GM23338 (cell line): ENCODE results near the gene BAG5.

Source experiments
- CTCF ChIP-seq, 2 experiments: fragments of 200-600 bp in 1 of 2; sonication (generic) in 1 of 2; conservative IDR thresholded peaks; 2 replicates each; pipeline versions ENCODE4 v1.5.1 to v1.6.1; 2016 to 2017; ENCODE audit warnings: antibody characterized with exemption in 2 of 2, low read depth in 2 of 2, mild to moderate bottlenecking in 2 of 2, moderate library complexity in 1 of 2
- EZH2 ChIP-seq: fragments of 200-600 bp; sonication (generic); IDR thresholded peaks from one replicate; pipeline ENCODE4 v1.8.0; 2017; ENCODE audit warnings: antibody characterized with exemption, mild to moderate bottlenecking, low read depth; ENCODE audit not compliant: unreplicated experiment
- EZH2phosphoT487 ChIP-seq: fragments of 200-600 bp; sonication (generic); IDR thresholded peaks from one replicate; pipeline ENCODE4 v1.8.1; 2018; ENCODE audit warnings: antibody characterized with exemption; ENCODE audit not compliant: unreplicated experiment
- JUNB ChIP-seq: IDR thresholded peaks from one replicate; pipeline ENCODE4 v1.6.1; 2016; ENCODE audit warnings: antibody characterized with exemption; ENCODE audit not compliant: unreplicated experiment

DNA sequence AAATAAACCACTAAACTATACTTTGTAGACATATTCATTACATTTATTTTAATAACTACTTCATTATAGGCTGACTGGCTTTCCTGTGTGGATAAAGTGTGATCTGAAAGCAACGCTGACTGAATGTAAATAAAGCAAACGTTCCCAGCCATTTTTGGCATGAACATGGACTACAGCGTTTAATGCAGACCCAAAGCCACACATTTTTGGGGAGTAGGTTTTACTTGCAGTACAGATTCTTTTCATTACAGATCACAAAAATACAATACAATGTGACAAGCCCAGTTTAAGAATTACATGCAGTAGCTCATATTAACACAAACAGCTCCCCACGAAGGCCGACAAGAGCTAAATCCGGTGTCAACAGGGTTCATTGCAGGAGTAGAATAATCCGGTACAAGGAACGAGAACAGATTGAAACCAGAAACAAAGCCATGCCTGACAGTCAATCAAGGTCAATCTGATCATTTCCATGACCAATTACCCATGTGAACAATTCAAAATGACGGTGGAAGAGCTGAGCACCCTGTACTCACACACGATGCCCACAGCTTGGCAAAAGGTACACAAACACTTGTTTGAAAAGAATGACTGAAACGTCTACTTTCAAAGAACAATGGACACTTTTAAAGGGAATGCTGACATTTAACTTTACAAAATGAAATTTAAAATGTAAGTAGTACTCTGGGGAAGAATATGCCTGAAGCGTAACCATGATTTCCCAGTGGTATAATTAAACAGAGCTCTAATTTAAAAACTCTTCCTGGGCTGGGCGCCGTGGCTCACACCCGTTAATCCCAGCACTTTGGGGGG lies 5.3 kb downstream of the BAG5 start:
- TF ChIP-seq CTCF (conservative IDR thresholded peaks at IDR 0.05; ENCODE audit: low read depth in 2 of 2) (no peak), JUNB (no peak), EZH2 (no peak), EZH2phosphoT487 (no peak)
